Fibroblast of mammary gland (primary cell): Measurements from ENCODE around the gene HAGH.

Source experiments
- DNase-seq: peaks from one replicate; pipeline ENCODE4 v3.0.0-alpha.2; 2010; ENCODE audit warnings: low read depth
- H3K4me3 ChIP-seq: 2 replicates; pipeline ENCODE4 v1.5.1; 2011; ENCODE audit warnings: low read depth, mild to moderate bottlenecking, low read length, moderate library complexity; ENCODE audit not compliant: control insufficient read depth
- CTCF ChIP-seq: conservative IDR thresholded peaks from 2 replicates; pipeline ENCODE4 v1.5.1; 2011; ENCODE audit warnings: low read depth, low read length, inconsistent platforms; ENCODE audit not compliant: control insufficient read depth, insufficient read depth

Gene HAGH

GRCh38 chr16:1773703-1774447 lies 52.8 kb downstream of the HAGH start:
- no peak for TF ChIP-seq CTCF
- peak; percentile 42 for DNase-seq

GRCh38 chr16:1772908-1773702 lies 53.5 kb downstream of the HAGH start, which contains the start of gene MRPS34:
MRPS34 (minus strand) TSS chr16:1773134; CDS start chr16:1773119, 15 bp downstream.
- TF ChIP-seq CTCF, result peak; percentile 38
- peak; percentile 79 for DNase-seq
- peak within 1 kb of the TSS; percentile 69 for H3K4me3 ChIP-seq

More at GRCh38 chr16:1773703-1774447, 52.8 kb downstream of the HAGH start:
- peak overlapping the region; percentile 69 for H3K4me3 ChIP-seq

GRCh38 chr16:1772362-1772907 lies 54.2 kb downstream of the HAGH start, which contains the start of gene EME2:
EME2 (plus strand) TSS chr16:1772810; CDS start chr16:1773228, 418 bp downstream.
- TF ChIP-seq CTCF, result no peak
- DNase-seq, result peak; percentile 33
- peak within 1 kb of the TSS; percentile 69 for H3K4me3 ChIP-seq

GRCh38 chr16:1771864-1772361 lies 54.7 kb downstream of the HAGH start:
- no peak for TF ChIP-seq CTCF
- peak overlapping the region; percentile 69 for H3K4me3 ChIP-seq
- DNase-seq, result no peak

GRCh38 chr16:1771188-1771863 lies 55.3 kb downstream of the HAGH start, which contains the start of gene NME3:
NME3 (minus strand) TSS chr16:1771543; CDS start chr16:1771534, 9 bp downstream.
- peak within 1 kb of the TSS; percentile 69 for H3K4me3 ChIP-seq
- TF ChIP-seq CTCF, result no peak
- DNase-seq, result peak; percentile 52
